ENCODE measurements around the gene AFF3.
A peak's percentile ranks its signal among the peaks of the same experiment; 100 is the strongest.

AFF3 gene

GRCh38 chr2:99816908-99817307 is 325.5 kb downstream of the AFF3 start:
- no peak for DNase-seq

- DNase-seq, result no peak
Measured at GRCh38 chr2:99812426-99812825, 330.0 kb downstream of the AFF3 start.

- no peak for DNase-seq
Measured at GRCh38 chr2:99811544-99811943, 330.8 kb downstream of the AFF3 start.

GRCh38 chr2:99810225-99810624 is 332.2 kb downstream of the AFF3 start:
- peak; percentile 25 for DNase-seq

GRCh38 chr2:99809259-99809900 is 333.0 kb downstream of the AFF3 start:
- DNase-seq, result no peak

GRCh38 chr2:99808361-99809200 is 333.8 kb downstream of the AFF3 start:
- no peak for DNase-seq

GRCh38 chr2:99806758-99807157 is 335.6 kb downstream of the AFF3 start:
- DNase-seq, result no peak

- DNase-seq, result no peak
Measured at GRCh38 chr2:99805930-99806476, 336.4 kb downstream of the AFF3 start.

- DNase-seq, result no peak
Measured at GRCh38 chr2:99803846-99804245, 338.5 kb downstream of the AFF3 start.

- no peak for DNase-seq
Measured at GRCh38 chr2:99802734-99803133, 339.7 kb downstream of the AFF3 start.

- no peak for DNase-seq
Measured at GRCh38 chr2:99801327-99801901, 341.0 kb downstream of the AFF3 start.

GRCh38 chr2:99797475-99797874 is 344.9 kb downstream of the AFF3 start:
- DNase-seq, result no peak

GRCh38 chr2:99794414-99794813 is 348.0 kb downstream of the AFF3 start:
- DNase-seq, result no peak

GRCh38 chr2:99793022-99793421 is 349.4 kb downstream of the AFF3 start:
- DNase-seq, result no peak

- DNase-seq, result no peak
Measured at GRCh38 chr2:99789849-99790248, 352.5 kb downstream of the AFF3 start.

GRCh38 chr2:99787769-99788382 is 354.5 kb downstream of the AFF3 start:
- no peak for DNase-seq

GRCh38 chr2:99786636-99787390 is 355.6 kb downstream of the AFF3 start:
- DNase-seq, result no peak

- no peak for DNase-seq
Measured at GRCh38 chr2:99784946-99785345, 357.4 kb downstream of the AFF3 start.

- no peak for DNase-seq
Measured at GRCh38 chr2:99784282-99784681, 358.1 kb downstream of the AFF3 start.

- DNase-seq, result no peak
Measured at GRCh38 chr2:99780276-99780675, 362.1 kb downstream of the AFF3 start.

- no peak for DNase-seq
Measured at GRCh38 chr2:99779276-99779675, 363.1 kb downstream of the AFF3 start.

GRCh38 chr2:99777656-99778290 is 364.6 kb downstream of the AFF3 start:
- no peak for DNase-seq
